Hematopoietic multipotent progenitor cell treated with erythropoietin and hydrocortisone succinate and interleukin-3 and kit ligand, for 4 days (in vitro differentiated cells): ENCODE data around the gene KCNQ1.

Source experiments
- DNase-seq: peaks from one replicate; pipeline ENCODE4 v3.0.0-alpha.2; 2015

KCNQ1 gene

GRCh38 chr11:2857918-2858317, 413.1 kb downstream of the KCNQ1 start:
- DNase-seq: no peak

DNA sequence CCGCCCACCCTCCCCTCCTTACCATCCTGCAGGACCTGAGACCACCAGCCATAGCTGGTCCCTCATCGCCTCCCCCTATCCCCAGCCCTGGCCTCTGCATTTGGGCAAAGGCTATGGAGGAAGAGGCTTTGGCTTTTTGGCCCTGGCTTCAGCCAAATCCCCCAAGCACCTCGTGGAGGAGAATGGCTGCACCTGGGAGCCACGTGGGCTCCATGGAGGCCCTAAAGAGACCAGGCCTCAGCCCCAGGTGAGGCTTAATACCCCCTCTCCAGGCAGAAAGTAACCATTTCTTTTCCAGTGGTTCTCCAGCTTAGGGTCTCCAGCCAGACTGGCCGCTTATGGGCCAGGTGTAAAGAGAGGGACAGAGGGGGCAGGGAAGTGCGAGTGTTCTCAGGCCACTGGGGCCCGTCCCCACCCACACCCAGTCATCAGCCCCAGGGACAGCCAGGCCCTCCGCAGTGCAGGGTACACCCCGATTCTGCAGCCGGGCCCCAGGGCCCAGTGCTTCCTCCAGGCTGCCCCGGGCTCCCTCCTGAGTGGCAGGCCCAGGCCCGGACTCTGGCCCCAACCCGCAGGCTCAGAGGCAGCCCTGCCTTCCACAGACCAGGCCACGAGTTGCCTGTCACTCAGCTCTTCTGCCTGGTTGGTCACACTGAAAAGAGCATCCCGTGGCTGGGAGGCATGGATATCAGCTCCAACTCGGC, 414.3 kb downstream of the KCNQ1 start:
- DNase-seq: no peak

DNA sequence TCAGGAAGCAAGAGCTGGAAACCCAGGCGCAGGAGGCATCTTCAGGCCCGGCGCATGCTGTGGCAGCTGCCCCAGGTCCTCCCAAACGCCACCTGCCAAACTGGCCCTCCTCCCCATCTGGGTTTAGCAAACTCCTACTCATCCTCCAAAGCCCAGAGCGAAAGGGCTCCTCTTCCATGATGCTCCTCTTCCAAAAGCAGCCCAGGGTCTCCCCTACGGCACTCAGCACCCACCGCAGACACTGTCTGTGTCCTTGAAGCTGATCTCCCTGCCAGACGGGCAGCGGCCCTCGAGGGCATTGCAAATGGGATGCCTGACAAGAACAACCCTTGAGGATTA, 414.9 kb downstream of the KCNQ1 start:
- DNase-seq: no peak

DNA sequence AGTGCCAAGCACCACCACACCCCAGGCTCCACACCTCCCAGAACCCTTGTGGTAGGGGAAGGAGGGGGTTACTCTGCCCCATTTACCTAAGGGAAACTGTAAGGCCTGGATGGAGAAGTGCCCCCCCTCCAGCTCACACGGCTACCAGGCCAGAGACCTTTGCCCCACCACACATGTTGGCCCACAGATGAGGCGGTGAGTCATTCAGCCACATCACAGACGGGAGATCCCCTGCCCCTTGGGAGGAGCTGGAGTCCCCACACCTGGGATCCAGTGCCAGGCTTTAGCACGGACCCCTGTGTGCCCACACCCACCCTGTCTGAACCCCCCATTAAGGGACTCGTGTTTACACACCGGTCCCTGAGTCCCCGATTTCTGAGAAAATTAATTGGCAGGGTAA, 415.8 kb downstream of the KCNQ1 start:
- peak; percentile 29 for DNase-seq

- DNase-seq: no peak
These were observed 417.8 kb downstream of the KCNQ1 start for GRCh38 chr11:2862395-2863275.

- DNase-seq: no peak
These were observed 418.4 kb downstream of the KCNQ1 start for GRCh38 chr11:2863276-2863618.

- no peak for DNase-seq
These were observed 420.1 kb downstream of the KCNQ1 start for GRCh38 chr11:2864901-2865300.

GRCh38 chr11:2865922-2866577, 421.2 kb downstream of the KCNQ1 start:
- DNase-seq: no peak

- no peak for DNase-seq
These were observed 422.3 kb downstream of the KCNQ1 start for GRCh38 chr11:2867142-2867541.

DNA sequence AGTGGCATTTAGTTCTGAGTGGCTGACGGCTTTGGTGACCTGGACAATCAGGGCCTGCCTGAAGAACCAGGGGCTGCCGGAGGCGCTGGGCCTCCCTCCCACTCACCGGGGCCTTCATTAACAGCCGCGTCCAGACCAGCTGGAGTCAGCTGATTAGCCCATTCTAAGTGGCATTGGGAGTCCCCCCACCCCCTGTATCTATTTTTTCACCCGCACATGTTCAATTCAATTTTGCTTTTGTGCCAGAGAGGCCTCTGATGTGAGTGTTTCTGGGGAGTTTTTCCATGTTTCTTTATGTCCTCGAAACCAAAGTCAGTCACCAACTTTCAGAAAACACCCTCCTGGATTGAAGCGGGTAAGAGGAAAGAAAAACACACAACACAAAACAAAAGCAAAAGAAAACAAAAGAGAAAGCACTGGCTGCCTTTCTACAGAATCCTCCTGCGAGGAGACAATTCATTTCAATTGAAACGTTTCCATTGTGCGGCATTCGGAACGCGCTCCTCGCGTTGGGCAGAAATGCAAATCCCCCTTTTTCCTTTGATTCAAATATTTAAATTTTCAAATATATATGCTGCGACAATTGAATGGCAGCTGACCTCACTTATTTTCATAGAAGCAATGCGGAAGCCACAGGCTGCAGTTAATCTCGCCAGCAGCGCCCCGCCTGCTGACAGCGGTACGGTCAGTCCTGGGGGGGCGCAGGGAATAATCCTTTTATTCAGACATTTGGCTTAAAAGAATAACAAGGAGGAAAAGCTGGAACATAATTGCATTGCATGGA, 423.1 kb downstream of the KCNQ1 start:
- peak; percentile 34 for DNase-seq

DNA sequence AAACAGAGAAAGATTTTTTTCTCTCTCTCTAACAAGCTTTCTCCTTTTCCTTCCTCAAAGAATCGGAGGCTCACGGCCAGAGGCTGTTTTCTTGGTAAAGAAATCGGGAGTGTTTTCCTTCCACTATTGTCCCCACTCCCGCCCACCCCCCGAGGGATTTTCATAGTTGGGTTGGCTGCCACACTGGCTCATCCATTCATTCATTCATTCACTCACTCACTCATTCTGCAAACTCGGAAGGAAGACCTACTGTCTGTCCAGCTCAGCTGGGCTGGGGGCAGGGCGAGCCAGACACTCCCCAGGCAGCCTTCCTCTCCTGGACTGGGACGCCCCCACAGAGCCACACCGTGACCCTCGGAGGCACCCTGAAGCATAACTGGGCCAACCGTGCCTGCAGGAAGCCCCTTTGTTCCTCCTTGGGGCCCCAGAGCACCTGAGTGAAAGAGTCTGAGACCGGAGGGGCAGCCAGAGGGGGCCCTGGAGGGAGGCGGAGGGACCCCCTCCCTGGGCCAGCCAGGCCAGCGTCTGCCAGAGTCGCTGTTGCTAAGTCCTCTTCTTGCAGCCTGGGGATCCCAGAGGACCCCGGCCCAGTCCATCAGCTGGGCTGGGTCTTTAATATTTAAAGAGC, 423.8 kb downstream of the KCNQ1 start:
- no peak for DNase-seq

DNA sequence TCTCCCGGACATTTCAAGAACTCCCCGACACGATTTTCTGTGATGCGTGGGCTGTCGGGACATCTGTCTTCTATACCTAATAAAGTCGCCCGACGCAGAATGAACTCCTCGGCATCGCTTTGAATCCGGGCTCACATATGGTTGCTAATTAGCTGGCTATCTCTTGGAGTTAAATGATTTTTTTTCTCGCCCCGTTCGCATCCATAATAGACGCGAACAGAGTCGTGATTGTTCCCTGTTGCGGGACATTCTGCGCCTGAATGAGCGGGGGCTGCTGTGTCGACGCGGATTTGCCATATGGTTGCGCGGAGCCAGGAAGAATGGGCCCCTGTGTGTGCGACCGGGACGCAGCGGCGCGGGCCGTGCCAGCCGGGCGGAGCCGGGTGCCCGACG, 424.3 kb downstream of the KCNQ1 start:
- DNase-seq: no peak

DNA sequence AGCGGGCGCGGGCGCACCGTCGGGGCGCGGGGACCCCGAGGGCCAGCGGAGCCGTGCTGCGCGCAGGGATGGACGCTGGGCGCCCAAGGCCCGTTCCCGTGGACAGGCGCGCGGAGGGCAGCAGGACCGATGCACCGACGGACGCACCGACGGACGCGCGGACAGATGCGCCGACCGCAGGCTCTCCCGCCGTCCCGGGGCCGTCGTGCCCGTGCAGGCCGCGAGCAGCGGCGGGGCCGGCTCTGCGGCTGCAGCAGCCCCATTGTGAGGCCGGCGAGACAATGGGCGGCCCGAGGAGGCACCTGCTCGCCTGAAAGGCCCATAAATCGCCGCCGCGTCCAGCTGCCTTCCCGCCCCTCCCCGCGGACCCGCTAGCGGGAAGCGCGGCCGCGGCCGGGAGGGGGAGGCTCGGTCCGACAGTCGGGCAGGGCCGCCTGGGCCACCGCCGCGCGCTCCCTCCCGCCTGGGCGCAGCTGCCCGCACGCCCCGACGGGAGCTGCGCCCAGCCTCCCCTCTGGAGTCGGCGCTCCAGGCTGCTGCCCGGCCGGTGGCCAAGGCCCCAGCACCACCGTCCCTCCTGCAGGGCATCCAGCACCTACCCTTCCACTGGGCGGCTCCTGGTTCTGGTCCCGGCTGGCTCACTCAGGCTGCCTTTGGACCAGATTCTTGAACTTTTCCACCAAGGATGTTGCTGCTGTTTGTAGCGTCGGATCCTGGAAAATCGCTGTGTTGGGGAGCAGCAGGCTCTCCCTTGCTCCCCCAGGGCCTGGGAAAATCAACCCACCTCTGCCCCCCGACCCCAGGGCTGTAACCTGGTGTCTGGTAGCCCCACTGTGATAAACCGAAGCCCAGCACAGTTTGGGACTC, 425.0 kb downstream of the KCNQ1 start:
- DNase-seq: no peak

- DNase-seq: peak; percentile 53
These were observed 425.7 kb downstream of the KCNQ1 start for GRCh38 chr11:2870460-2870859.

- no peak for DNase-seq
These were observed 426.3 kb downstream of the KCNQ1 start for GRCh38 chr11:2870969-2871680.

- DNase-seq: no peak
These were observed 430.2 kb downstream of the KCNQ1 start for GRCh38 chr11:2874963-2875362.

- DNase-seq: no peak
These were observed 432.7 kb downstream of the KCNQ1 start for GRCh38 chr11:2877474-2877873.

- DNase-seq: no peak
These were observed 434.0 kb downstream of the KCNQ1 start for GRCh38 chr11:2878782-2879181.

GRCh38 chr11:2880646-2881045, 435.8 kb downstream of the KCNQ1 start:
- no peak for DNase-seq

GRCh38 chr11:2881076-2881980, 436.5 kb downstream of the KCNQ1 start:
- no peak for DNase-seq
